Measurements from ENCODE around the gene KIF3C. TPM values are rescaled to one million over a fixed set of nuclear protein-coding genes. Genes with fewer than 3 reads are reported as not detected.

KIF3C gene
- total RNA-seq, 1 donor from 2014 or later: 29.7 TPM

DNA sequence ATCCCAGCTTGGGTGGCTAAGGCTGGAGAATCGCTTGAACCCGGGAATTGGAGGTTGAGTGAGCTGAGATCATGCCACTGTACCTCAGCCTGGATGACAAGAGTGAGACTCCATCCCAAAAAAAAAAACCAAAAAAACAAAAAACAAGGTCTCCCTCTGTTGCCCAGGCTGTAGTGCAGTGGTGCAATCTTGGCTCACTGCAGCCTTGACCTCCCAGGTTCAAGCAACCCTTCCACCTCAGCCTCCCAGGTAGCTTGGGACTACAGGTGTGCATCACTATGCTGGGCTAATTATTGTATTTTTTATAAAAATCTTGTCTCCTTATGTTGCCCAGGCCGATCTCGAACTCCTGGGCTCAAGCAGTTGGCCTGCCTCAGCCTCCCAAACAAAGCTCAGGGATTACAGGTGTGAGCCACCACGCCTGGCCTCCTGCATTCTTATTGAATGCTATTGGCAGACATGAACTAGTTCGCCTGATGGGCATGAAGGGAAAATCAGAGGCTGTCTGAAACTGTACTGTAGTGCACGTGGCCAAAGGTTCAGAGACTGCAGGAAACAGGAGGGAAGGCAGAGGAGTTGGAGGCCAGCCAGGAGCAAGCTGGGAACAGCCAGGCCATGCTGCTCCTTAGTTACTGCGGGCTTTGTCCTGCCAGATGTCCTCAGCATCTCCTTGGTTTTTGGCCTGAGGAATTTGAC is 88.0 kb downstream of the KIF3C start:
- H3K27me3 Mint-ChIP-seq (ENCODE audit: unreplicated experiment): peaks cover 5% of the 10 kb centered on the region
- H3K4me1 Mint-ChIP-seq (ENCODE audit: unreplicated experiment): peaks cover 2% of the 10 kb centered on the region
- H3K4me3 Mint-ChIP-seq (ENCODE audit: unreplicated experiment): no peak overlapping the region
- H3K36me3 Mint-ChIP-seq (ENCODE audit: unreplicated experiment): no peaks in the 10 kb centered on the region
- DNase-seq (ENCODE audit: extremely low spot score, unreplicated experiment): no peak
- H3K9me3 Mint-ChIP-seq (ENCODE audit: unreplicated experiment): no peaks in the 10 kb centered on the region
- H3K27ac Mint-ChIP-seq (ENCODE audit: unreplicated experiment): no peak overlapping the region
- no peak for TF ChIP-seq CTCF (IDR thresholded peaks at IDR 0.05)

- no peak for TF ChIP-seq CTCF (IDR thresholded peaks at IDR 0.05)
- Mint-ChIP-seq H3K4me3 (ENCODE audit: unreplicated experiment) (no peak overlapping the region), H3K36me3 (ENCODE audit: unreplicated experiment) (no peaks in the 10 kb centered on the region), H3K27ac (ENCODE audit: unreplicated experiment) (no peak overlapping the region), H3K4me1 (ENCODE audit: unreplicated experiment) (peaks cover 2% of the 10 kb centered on the region), H3K27me3 (ENCODE audit: unreplicated experiment) (peaks cover 5% of the 10 kb centered on the region), H3K9me3 (ENCODE audit: unreplicated experiment) (no peaks in the 10 kb centered on the region)
- DNase-seq (ENCODE audit: extremely low spot score, unreplicated experiment): no peak
Observed at GRCh38 chr2:25891672-25892071, 90.6 kb downstream of the KIF3C start.

GRCh38 chr2:25887624-25888242 is 94.6 kb downstream of the KIF3C start:
- Mint-ChIP-seq H3K27me3 (ENCODE audit: unreplicated experiment) (no peaks in the 10 kb centered on the region), H3K9me3 (ENCODE audit: unreplicated experiment) (no peaks in the 10 kb centered on the region), H3K27ac (ENCODE audit: unreplicated experiment) (no peak overlapping the region), H3K4me3 (ENCODE audit: unreplicated experiment) (no peak overlapping the region), H3K36me3 (ENCODE audit: unreplicated experiment) (no peaks in the 10 kb centered on the region), H3K4me1 (ENCODE audit: unreplicated experiment) (no peaks in the 10 kb centered on the region)
- TF ChIP-seq CTCF (IDR thresholded peaks at IDR 0.05): no peak
- no peak for DNase-seq (ENCODE audit: extremely low spot score, unreplicated experiment)

GRCh38 chr2:25885933-25886332 is 96.4 kb downstream of the KIF3C start:
- Mint-ChIP-seq H3K4me3 (ENCODE audit: unreplicated experiment) (no peak overlapping the region), H3K27ac (ENCODE audit: unreplicated experiment) (no peak overlapping the region), H3K36me3 (ENCODE audit: unreplicated experiment) (no peaks in the 10 kb centered on the region), H3K4me1 (ENCODE audit: unreplicated experiment) (no peaks in the 10 kb centered on the region), H3K27me3 (ENCODE audit: unreplicated experiment) (peaks cover 9% of the 10 kb centered on the region), H3K9me3 (ENCODE audit: unreplicated experiment) (no peaks in the 10 kb centered on the region)
- no peak for TF ChIP-seq CTCF (IDR thresholded peaks at IDR 0.05)
- peak; percentile 11 for DNase-seq (ENCODE audit: extremely low spot score, unreplicated experiment)

DNA sequence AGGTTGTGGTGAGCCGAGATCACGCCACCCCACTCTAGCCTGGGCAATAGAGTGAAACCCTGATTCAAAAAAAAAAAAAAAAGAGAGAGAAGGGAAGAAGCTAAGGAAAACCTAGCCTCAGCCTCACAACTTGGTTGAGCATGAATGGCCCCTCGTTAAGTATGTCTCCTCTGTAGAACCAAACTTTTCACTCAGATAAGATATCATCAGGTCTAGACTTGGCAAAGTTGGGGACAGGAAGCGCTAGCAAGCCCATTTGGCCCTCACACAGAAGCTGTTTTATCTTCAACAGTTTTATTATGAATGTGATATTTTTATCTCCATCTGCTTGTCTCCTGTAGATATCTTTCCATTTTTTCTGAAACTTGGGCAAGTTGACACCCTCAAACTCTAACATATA is 100.5 kb downstream of the KIF3C start:
- no peak overlapping the region for H3K4me3 Mint-ChIP-seq (ENCODE audit: unreplicated experiment)
- TF ChIP-seq CTCF (IDR thresholded peaks at IDR 0.05): no peak
- peak; percentile 4 for DNase-seq (ENCODE audit: extremely low spot score, unreplicated experiment)
- H3K36me3 Mint-ChIP-seq (ENCODE audit: unreplicated experiment): no peaks in the 10 kb centered on the region
- no peaks in the 10 kb centered on the region for H3K9me3 Mint-ChIP-seq (ENCODE audit: unreplicated experiment)
- no peak overlapping the region for H3K27ac Mint-ChIP-seq (ENCODE audit: unreplicated experiment)
- H3K27me3 Mint-ChIP-seq (ENCODE audit: unreplicated experiment): peaks cover 11% of the 10 kb centered on the region
- peaks cover 14% of the 10 kb centered on the region for H3K4me1 Mint-ChIP-seq (ENCODE audit: unreplicated experiment)
